ENCODE data around the gene HS3ST4. TPM values are rescaled to one million over a fixed set of nuclear protein-coding genes. Genes with fewer than 3 reads are reported as not detected.

Gene HS3ST4
- total RNA-seq: not detected
- not detected for polyA plus RNA-seq
- total RNA-seq: 0 reads per million in 6 experiments

- POLR2A ChIA-PET: no interaction called here
- no peak for ATAC-seq
- Mint-ChIP-seq H3K27me3 (peaks cover 31 to 78% (median 53%) of the 10 kb centered on the region in 5 donors), H3K36me3 (peaks cover 0 to 5% (median 0%) of the 10 kb centered on the region in 3 donors), H3K27ac (peak within 1 kb of the TSS in 1 of 10 donors; percentile 55), H3K4me1 (peaks cover 4 to 18% (median 10%) of the 10 kb centered on the region in 4 donors), H3K9me3 (no peaks in the 10 kb centered on the region), H3K4me3 (peak within 1 kb of the TSS; percentile 16 to 73 (median 55))
- no peak for DNase-seq
Observed at GRCh38 chr16:25691519-25692091, at the start of gene HS3ST4. TSS of gene HS3ST4 (plus strand) at chr16:25691959.

- Mint-ChIP-seq H3K27ac (no peak overlapping the region), H3K36me3 (peaks cover 0 to 17% (median 0%) of the 10 kb centered on the region in 3 donors), H3K9me3 (peaks cover 4 to 41% (median 17%) of the 10 kb centered on the region in 9 donors), H3K4me3 (no peak overlapping the region), H3K27me3 (peaks cover 6 to 21% (median 11%) of the 10 kb centered on the region in 5 donors), H3K4me1 (no peaks in the 10 kb centered on the region)
- POLR2A ChIA-PET: no interaction called here
- ATAC-seq (no peak), DNase-seq (no peak)
Observed at GRCh38 chr16:25643633-25644032, 48.1 kb upstream of the HS3ST4 start.

- DNase-seq: no peak
Observed at GRCh38 chr16:25656639-25657038, 35.1 kb upstream of the HS3ST4 start.

GRCh38 chr16:25676820-25677219 lies 14.9 kb upstream of the HS3ST4 start:
- no peak for ATAC-seq
- Mint-ChIP-seq H3K36me3 (no peaks in the 10 kb centered on the region), H3K27me3 (peaks cover 1 to 13% (median 11%) of the 10 kb centered on the region in 5 donors), H3K9me3 (no peaks in the 10 kb centered on the region), H3K4me1 (no peaks in the 10 kb centered on the region), H3K27ac (no peak overlapping the region), H3K4me3 (no peak overlapping the region)
- POLR2A ChIA-PET: no interaction called here
- DNase-seq: no peak

More at GRCh38 chr16:25656639-25657038, 35.1 kb upstream of the HS3ST4 start:
- Mint-ChIP-seq H3K36me3 (peaks cover 0 to 2% (median 0%) of the 10 kb centered on the region in 3 donors), H3K9me3 (peaks cover 0 to 17% (median 4%) of the 10 kb centered on the region in 9 donors), H3K27me3 (peaks cover 24 to 51% (median 30%) of the 10 kb centered on the region in 5 donors), H3K4me1 (no peaks in the 10 kb centered on the region), H3K27ac (no peak overlapping the region), H3K4me3 (no peak overlapping the region)
- no peak for ATAC-seq
- POLR2A ChIA-PET: no interaction called here

GRCh38 chr16:25679511-25679910 lies 12.2 kb upstream of the HS3ST4 start:
- ATAC-seq (no peak), DNase-seq (no peak)
- H3K4me3 Mint-ChIP-seq: no peak overlapping the region
- H3K36me3 Mint-ChIP-seq: no peaks in the 10 kb centered on the region
- H3K4me1 Mint-ChIP-seq: no peaks in the 10 kb centered on the region
- POLR2A ChIA-PET: no interaction called here
- H3K9me3 Mint-ChIP-seq: peaks cover 0 to 2% (median 0%) of the 10 kb centered on the region in 9 donors
- H3K27me3 Mint-ChIP-seq: peaks cover 6 to 12% (median 7%) of the 10 kb centered on the region in 5 donors
- H3K27ac Mint-ChIP-seq: peak overlapping the region in 1 of 10 donors; percentile 5

- Mint-ChIP-seq H3K4me1 (peaks cover 4 to 18% (median 10%) of the 10 kb centered on the region in 4 donors), H3K9me3 (peaks cover 0 to 2% (median 0%) of the 10 kb centered on the region in 9 donors), H3K27ac (no peak overlapping the region), H3K27me3 (peaks cover 22 to 57% (median 35%) of the 10 kb centered on the region in 5 donors), H3K36me3 (peaks cover 0 to 5% (median 0%) of the 10 kb centered on the region in 3 donors), H3K4me3 (peak overlapping the region in 1 of 10 donors; percentile 9)
- ATAC-seq (no peak), DNase-seq (no peak)
- POLR2A ChIA-PET: no interaction called here
Observed at GRCh38 chr16:25689137-25689836, 2.5 kb upstream of the HS3ST4 start.

GRCh38 chr16:25690552-25691143 lies 1.1 kb upstream of the HS3ST4 start:
- ATAC-seq (no peak), DNase-seq (no peak)
- Mint-ChIP-seq H3K27ac (no peak overlapping the region), H3K9me3 (no peaks in the 10 kb centered on the region), H3K27me3 (peaks cover 27 to 70% (median 49%) of the 10 kb centered on the region in 5 donors), H3K4me3 (peak overlapping the region in 8 of 10 donors; percentile 24 to 73 (median 55)), H3K36me3 (peaks cover 0 to 5% (median 0%) of the 10 kb centered on the region in 3 donors), H3K4me1 (peaks cover 4 to 18% (median 10%) of the 10 kb centered on the region in 4 donors)
- POLR2A ChIA-PET: no interaction called here

DNA sequence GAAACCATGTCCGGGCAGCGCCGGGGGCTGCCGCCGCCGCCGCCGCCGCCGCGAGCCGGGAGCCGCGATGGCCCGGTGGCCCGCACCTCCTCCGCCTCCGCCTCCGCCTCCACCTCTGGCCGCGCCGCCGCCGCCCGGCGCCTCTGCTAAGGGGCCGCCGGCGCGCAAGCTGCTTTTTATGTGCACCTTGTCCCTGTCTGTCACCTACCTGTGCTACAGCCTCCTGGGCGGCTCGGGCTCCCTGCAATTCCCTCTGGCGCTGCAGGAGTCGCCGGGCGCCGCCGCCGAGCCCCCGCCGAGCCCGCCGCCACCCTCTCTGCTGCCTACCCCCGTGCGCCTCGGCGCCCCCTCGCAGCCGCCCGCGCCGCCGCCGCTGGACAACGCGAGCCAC lies 587 bp downstream of the HS3ST4 start:
- peaks cover 4 to 18% (median 10%) of the 10 kb centered on the region in 4 donors for H3K4me1 Mint-ChIP-seq
- H3K4me3 Mint-ChIP-seq: no peak overlapping the region
- H3K9me3 Mint-ChIP-seq: no peaks in the 10 kb centered on the region
- POLR2A ChIA-PET: no interaction called here
- no peak overlapping the region for H3K27ac Mint-ChIP-seq
- H3K27me3 Mint-ChIP-seq: peaks cover 34 to 78% (median 53%) of the 10 kb centered on the region in 5 donors
- no peak for DNase-seq
- ATAC-seq: no peak
- H3K36me3 Mint-ChIP-seq: peaks cover 0 to 5% (median 0%) of the 10 kb centered on the region in 3 donors

DNA sequence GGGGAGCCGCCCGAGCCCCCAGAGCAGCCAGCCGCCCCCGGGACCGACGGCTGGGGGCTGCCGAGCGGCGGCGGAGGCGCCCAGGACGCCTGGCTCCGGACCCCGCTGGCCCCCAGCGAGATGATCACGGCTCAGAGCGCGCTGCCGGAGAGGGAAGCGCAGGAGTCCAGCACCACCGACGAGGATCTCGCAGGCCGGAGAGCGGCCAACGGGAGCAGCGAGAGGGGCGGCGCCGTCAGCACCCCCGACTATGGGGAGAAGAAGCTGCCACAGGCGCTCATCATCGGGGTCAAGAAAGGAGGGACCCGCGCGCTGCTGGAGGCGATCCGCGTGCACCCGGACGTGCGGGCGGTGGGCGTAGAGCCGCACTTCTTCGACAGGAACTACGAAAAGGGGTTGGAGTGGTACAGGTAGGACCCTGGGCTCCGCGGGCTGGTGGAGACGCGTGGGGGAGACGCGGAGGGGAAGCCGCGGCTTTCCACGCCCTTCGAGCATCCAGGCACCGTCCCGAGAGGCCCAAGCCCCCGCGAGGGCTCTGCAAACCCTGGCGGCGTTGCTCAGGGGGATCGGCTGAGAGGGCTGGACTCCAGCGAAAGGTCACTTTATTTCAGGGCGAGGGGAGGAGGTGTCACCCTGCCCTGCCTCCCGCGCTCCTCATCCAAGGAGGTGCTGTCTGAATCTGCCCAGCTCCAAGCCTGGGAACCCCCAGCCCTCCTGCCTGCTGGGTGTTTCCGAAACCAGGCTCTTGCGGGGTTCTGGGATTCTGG lies 1.2 kb downstream of the HS3ST4 start:
- H3K4me1 Mint-ChIP-seq: peaks cover 4 to 18% (median 10%) of the 10 kb centered on the region in 4 donors
- H3K4me3 Mint-ChIP-seq: peak overlapping the region in 7 of 10 donors; percentile 8 to 61 (median 27)
- peaks cover 0 to under 1% (median 0%) of the 10 kb centered on the region in 9 donors for H3K9me3 Mint-ChIP-seq
- no peak for ATAC-seq
- peaks cover 0 to 5% (median 0%) of the 10 kb centered on the region in 3 donors for H3K36me3 Mint-ChIP-seq
- H3K27me3 Mint-ChIP-seq: peaks cover 34 to 82% (median 58%) of the 10 kb centered on the region in 5 donors
- no peak overlapping the region for H3K27ac Mint-ChIP-seq
- POLR2A ChIA-PET: no interaction called here
- DNase-seq: no peak

GRCh38 chr16:25693631-25694030 lies 1.9 kb downstream of the HS3ST4 start:
- Mint-ChIP-seq H3K9me3 (peaks cover 0 to 3% (median 0%) of the 10 kb centered on the region in 9 donors), H3K4me1 (peaks cover 4 to 18% (median 10%) of the 10 kb centered on the region in 4 donors), H3K36me3 (peaks cover 0 to 5% (median 0%) of the 10 kb centered on the region in 3 donors), H3K4me3 (peak overlapping the region in 7 of 10 donors; percentile 8 to 61 (median 37)), H3K27ac (no peak overlapping the region), H3K27me3 (peaks cover 38 to 83% (median 65%) of the 10 kb centered on the region in 5 donors)
- DNase-seq (no peak), ATAC-seq (no peak)
- POLR2A ChIA-PET: no interaction called here

DNA sequence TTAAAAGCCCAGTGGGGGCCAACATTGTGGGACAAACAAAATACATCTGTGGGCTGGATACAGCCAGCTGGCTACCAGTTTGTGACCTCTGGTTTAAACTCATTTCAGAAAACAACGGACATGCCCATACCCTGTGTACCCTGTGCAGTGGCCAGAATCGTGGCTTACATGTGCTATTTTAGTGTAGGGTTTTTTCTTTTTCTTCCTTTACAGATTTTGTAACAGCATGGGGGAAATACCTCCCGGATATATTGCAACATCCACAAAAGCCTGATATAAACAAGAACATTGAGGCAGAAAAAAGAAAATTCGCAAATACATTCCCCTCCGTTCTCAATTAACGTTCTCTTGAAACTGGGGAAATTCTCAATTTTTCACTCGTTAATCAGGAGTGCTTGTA lies 7.3 kb downstream of the HS3ST4 start:
- H3K4me1 Mint-ChIP-seq: peaks cover 0 to 2% (median 0%) of the 10 kb centered on the region in 4 donors
- H3K4me3 Mint-ChIP-seq: no peak overlapping the region
- peaks cover 34 to 88% (median 46%) of the 10 kb centered on the region in 5 donors for H3K27me3 Mint-ChIP-seq
- POLR2A ChIA-PET: no interaction called here
- DNase-seq (no peak), ATAC-seq (no peak)
- no peak overlapping the region for H3K27ac Mint-ChIP-seq
- no peaks in the 10 kb centered on the region for H3K36me3 Mint-ChIP-seq
- peaks cover 0 to 3% (median 0%) of the 10 kb centered on the region in 9 donors for H3K9me3 Mint-ChIP-seq

DNA sequence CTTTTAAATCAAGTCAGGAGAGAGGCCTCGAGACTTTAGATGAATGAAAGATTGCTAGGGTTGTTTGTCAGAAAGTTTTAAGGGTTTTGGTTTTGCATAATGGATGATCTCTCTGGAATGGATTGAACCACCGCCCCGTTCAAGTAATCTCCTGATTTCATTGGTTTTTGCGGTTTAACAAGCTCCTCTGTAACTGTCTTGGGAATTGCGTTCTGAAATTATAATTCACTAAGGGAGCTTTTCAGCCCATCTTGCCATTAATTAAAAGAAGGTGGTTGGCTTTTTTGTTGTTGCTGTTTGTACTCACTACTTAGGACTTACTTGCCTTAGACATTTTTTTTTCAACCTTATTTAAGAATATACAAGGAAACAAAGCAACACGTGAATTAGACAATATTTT lies 8.8 kb downstream of the HS3ST4 start:
- POLR2A ChIA-PET: no interaction called here
- Mint-ChIP-seq H3K36me3 (no peaks in the 10 kb centered on the region), H3K27ac (no peak overlapping the region), H3K9me3 (peaks cover 0 to 3% (median 0%) of the 10 kb centered on the region in 9 donors), H3K4me3 (no peak overlapping the region), H3K27me3 (peaks cover 26 to 83% (median 33%) of the 10 kb centered on the region in 5 donors), H3K4me1 (peaks cover 0 to 2% (median 0%) of the 10 kb centered on the region in 4 donors)
- DNase-seq: no peak
- no peak for ATAC-seq
